Left lobe of liver (tissue), 2 donors: ENCODE data around the gene CYB561D2. TPM values are rescaled to one million over a fixed set of nuclear protein-coding genes. Genes with fewer than 3 reads are reported as not detected.

Experiments used
- ATAC-seq: fragments of 200-7000 bp; cut with Tn5 transposase; one replicate; pipeline ENCODE4 v1.9.1; 2020; ENCODE audit warnings: mild to moderate bottlenecking, moderate library complexity
- DNase-seq: peaks from one replicate; pipeline ENCODE4 v3.0.0-alpha.2; 2020; ENCODE audit warnings: low spot score
- total RNA-seq: library from RNA; stranded (reverse); gene quantifications from one replicate; pipeline ENCODE4 v1.2.1, GENCODE V29; 2021
- donor health status: DM: no; HTN: no; CAD: no; lungs with moderate emphysema.
- donor health status: DM: no; HTN: yes; CAD: no.

Gene CYB561D2
- total RNA-seq, 1 donor from 2014 or later: 17.9 TPM

DNA sequence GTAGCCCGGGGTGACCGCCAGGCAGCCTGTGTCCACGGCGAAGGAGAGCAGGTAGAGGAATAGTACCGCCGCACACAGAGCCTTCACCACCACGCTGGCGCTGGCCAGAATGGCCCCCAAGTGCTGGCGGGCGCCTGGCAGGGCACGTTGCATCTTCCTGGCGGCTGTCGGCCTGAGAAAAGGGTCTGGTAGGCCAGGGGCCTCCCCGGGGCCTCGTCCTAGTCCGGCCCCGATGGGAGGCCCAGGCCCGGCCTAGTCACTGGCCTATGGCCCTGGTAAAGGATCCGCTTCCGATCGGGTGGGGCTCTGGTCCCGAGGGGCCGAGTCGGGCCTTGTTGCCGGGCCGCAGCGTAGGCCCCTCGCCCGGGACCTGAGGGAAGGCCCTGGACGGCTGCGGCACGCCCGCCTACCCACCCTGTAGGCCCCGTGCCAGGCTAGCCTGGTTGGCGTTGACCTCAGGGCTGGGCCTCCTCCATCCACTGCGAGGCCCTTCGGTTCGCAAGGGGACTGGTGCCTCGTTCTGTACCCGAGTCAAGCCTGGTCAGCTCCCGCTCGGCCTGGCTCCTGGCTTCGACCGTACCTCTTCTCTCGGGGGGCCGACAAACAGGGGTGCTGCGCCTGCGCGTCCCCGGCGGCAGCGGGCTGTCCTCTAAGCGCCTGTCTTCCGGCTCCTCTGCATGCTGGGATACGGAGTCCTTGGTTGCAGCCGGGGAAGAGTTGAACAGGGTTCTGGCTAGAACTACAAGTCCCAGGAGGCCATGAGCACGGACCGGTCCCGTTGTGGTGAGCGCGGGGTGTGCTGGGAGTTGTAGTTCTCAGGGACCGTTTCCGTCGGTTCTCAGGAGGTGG, 8.5 kb downstream of the CYB561D2 start, which contains the start of gene TMEM115:
TMEM115 (minus strand) TSS at position 611 of the 849 bp plus-strand sequence; CDS start at position 153, 458 bp downstream.
- ATAC-seq (peak; percentile 93), DNase-seq (peak; percentile 98)

DNA sequence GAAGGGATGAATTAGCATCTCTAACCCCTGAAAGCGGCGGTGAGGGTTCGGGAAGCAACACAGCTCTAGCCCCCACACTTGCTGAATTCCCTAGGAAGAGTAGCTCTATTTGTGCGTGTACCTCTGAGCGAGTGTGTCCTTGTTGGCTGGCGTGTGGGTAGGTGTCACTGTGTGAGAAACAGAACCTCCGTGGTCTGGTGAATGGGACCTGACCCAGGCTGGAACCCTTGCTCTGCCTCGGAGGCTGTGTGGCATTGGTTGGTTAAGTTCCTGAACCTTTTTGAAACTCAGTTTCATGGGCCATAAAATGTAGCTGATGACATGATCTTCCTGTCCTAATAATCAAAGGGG, 9.1 kb downstream of the CYB561D2 start:
- DNase-seq (no peak), ATAC-seq (no peak)

DNA sequence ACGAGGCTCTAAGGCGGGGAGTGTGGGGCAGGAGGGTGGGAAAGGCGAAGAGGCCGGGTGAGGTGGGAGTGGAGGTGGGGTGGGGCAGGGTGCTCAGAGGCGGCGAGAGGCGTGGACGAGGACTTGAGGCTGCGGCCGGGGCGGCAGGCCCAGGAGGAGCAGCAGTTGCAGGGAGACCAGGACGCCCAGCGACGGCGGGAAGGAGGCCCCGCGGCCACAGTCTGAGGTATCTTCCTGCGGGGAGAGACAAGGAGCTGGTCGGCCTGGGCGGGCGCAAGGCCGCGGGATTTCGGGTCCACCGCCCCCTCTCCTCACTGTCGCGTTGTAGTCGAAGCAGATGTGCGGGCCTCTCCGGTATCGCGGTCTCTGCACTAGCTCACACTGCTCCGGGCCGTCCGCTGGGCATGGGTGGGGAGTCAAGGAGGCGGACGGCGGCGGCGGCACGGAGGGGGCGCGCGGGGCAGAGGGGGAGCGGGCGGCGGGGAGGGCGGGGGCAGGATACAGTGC, 14.0 kb downstream of the CYB561D2 start:
- DNase-seq: no peak
- ATAC-seq: peak; percentile 21

DNA sequence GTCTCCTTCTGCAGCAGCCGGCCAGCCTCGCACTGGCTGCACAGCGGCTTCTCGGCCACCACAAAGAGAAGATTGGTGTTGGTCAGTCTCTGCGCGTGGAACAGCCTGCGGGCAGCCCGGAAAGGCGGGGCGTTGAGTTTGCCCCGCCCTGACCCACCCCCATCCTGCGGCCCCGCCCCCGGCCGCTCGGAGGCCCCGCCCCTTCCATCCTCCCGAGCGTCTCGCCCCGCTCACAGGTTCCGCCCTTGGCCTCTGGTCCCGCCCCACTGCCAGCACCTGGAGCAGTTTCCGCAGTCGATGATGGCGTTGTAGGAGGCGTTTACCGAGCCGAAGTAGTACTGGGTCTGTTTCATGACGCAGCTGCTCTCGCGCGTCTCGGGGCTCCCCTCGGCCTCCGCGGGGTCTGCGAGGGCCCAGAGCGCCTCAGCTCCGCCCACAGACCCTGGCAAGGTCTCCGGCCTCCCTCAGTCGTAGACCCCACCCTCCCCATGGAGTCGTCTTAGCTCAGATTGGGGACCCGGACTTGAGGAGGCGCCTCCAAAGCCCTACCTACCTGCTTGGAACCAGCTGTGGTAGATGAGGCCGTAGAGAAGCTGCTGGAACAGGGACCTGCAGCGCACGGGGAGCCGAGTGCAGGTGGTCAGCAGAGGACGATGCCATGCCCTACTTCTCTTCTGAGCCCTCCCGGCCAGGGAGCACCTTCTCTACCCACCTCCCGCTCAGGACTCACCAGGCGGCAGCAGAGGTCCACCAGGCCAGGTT, 14.6 kb downstream of the CYB561D2 start:
- ATAC-seq (peak; percentile 88), DNase-seq (peak; percentile 89)

DNA sequence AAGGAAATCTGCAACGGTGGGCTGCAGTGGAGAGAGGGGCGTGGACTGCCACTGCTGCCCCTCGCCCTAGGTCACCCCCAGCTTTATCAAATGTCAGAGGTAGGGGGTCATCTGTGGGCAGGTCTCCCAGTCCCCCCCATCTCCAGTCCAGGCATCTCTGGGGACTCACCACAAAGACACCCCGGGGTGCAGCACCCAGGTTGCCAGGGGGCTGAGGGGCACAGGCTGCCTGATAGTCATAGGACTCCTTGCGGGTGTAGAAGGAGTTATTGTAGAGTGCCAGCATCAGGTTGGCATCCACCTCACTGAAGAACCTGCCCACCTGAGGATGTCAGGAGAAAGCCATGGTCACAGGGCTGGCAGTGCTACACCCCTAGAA, 15.2 kb downstream of the CYB561D2 start:
- no peak for DNase-seq
- ATAC-seq: no peak

DNA sequence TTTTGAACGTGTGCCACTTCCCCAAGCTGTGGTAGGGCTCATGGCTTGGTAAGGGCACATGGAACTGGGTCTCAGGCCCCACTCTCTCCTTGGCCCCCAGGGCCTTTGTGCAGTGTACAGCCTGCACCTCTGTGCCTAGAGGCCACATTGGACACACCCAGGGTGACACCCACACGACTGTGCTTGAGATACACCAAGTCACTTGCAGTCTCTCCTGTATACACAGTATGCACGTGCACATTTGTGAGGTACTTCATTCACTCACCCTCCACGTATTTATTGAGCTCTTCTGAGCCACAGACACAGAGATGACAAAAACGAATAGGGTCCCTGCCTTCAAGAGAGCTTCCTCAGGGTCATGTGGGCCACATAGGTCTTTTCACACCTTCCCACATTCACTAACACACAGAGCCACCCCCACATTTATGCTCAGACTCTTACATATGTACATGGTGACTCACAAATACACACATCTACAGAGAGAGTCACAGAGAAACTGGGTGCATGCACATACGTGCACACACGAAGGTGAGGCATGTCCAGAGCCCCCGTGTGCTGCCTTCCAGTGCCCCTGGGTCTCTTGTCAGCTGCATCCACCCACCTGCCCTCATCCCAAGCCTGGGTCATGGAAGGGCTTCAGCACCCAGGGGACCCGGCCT, 18.5 kb downstream of the CYB561D2 start:
- DNase-seq (no peak), ATAC-seq (no peak)

DNA sequence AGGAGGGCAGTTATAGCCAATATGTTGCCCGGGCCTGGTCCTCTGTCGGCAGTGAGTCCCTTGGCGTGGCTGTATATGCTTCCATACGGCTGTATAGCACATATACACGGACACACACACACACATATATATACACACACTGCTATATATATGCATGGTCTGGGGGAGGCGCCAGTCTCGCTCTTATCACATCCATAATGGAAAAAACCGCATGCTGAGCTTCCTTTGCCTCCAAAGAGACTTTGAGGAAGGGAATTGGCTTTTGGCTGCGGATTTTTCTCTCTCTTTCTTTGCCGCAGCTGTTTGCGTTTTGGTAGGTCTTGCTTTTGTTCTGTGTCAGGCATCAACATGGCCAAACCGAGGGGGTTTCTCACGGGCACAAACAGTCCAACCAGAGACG, 19.9 kb downstream of the CYB561D2 start:
- ATAC-seq (no peak), DNase-seq (no peak)

DNA sequence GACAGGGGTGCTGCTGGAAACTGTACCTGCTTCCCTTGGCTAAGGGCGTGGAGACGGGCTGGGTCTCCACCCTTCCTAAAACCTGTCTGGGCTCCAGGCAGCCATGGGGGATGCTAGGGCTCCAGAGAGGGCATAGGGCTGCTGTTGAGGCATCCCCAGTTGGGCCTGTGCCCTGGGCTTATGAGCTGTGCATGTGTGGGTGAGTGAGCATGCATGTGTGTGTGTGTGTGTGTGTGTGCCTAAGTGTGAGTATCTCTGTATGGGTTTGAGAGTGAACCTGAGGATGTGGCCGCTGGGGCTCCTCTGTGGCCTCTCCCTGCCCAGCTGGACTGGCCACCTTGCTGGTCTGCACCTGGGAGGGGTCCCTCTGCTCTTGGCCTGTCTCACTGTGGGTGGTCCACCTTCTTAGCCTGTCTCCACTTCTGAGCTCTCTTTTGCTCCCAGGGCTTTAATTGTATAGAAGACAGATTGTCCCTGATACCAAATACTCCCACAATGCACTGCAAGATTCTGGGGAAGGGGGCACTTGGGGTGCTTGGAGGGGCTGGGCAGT, 20.5 kb downstream of the CYB561D2 start:
- ATAC-seq (no peak), DNase-seq (no peak)

DNA sequence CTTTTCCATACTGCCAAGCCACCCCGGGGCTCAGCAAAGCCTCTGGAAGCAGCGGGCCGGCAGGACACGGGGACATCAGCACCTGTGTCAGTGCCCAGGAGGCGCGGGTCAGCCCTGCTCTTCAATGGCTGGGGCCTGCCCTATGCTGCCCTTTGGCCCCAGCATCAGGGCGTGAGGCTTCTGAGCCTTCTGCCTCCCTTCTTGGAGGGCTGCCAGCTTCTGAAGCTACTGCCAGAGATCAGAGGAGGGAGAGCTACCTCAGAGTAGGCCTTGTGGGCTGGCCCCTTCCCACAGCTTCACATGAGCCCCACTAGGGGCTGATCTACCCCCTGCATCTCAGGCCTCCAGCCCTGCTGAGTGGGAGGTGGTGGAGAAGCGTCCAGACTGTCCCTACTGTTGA, 21.7 kb downstream of the CYB561D2 start:
- no peak for DNase-seq
- ATAC-seq: peak; percentile 16

DNA sequence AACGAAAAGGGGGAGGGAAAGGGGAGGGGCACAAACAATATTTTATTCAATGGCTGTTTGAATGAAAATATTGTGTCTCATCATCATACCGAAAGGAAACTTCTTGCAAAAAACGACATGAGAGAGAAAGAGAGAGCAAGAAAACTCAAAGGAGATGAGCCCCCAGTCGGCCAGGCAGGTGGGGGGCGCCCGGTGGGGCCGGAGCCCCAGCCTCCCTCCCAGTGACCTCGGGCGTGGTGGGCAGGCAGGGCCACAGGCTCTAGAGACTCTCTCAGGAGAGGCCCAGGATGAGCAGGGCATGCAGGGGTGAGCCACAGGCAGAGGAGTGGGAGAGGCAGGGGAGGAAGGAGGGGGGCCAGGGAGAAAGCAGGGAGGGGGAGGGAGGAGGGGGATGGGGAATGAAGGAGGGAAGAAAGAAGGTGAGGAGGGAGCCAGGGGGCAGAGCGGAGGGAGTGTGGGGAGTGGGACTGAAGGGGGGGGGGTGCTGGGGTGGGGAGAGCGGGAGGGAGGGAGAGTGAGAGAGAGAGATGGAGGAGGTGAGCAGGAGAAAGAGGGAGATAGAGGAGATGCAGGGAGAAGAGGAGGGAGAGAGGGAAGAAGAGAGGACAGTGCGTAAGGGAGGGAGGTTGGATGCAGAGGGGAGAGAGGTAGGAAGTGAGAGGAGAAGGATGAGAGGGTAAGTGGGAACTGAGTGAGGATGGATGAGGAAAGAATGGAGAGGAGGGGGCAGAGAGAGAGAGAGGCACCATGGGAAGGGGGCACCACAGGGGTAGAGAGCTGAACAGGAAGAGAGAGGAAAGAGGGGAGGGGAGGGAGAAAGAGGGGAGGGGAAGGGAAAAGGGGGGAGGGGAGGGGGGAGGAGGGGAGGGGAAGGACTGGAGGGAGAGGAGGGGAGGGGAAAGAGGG, 22.7 kb downstream of the CYB561D2 start:
- no peak for ATAC-seq
- DNase-seq: no peak

DNA sequence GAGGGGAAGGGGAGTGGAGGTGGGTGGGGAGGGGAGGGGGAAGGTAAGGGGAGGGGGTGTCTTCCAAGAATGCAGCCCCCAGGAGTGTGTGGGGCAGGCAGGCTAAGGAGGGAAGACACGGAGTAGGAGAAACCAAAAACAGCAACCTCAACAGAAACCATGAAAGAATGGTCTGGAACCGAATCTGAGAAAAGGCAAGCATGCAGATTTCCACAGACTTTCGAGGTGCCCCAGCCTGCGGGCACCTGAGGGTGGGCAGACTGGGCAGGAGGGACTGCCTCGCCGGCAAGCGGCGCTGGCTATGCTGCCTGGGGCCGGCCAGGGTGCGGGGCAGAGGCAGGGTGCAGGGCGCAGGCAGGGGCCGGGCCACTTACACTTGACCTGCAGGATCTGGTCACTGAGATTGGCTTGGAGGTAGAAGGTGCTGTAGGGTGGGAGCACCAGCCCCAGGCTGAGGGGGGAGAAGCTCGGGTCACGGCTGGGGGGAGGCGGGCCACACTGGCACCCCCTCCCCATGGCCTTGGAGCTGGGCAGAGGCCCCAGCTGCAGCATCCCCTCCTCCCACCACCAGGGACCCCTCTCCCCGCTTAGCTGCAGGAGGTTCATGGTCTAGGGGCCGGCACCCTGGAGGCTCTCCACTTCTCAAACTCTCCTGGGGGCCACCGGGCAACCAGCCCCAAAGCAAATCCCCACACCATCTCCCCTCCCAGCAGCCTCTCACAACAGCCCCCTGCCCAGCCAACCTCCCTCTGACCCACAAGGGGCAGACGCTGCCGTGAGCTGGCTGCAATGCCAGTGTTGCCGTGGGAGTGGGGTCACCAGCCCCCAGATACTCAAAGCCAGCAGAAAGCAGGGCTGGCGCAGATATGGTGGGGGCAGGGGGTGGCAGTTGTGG, 23.9 kb downstream of the CYB561D2 start:
- ATAC-seq (no peak), DNase-seq (no peak)

DNA sequence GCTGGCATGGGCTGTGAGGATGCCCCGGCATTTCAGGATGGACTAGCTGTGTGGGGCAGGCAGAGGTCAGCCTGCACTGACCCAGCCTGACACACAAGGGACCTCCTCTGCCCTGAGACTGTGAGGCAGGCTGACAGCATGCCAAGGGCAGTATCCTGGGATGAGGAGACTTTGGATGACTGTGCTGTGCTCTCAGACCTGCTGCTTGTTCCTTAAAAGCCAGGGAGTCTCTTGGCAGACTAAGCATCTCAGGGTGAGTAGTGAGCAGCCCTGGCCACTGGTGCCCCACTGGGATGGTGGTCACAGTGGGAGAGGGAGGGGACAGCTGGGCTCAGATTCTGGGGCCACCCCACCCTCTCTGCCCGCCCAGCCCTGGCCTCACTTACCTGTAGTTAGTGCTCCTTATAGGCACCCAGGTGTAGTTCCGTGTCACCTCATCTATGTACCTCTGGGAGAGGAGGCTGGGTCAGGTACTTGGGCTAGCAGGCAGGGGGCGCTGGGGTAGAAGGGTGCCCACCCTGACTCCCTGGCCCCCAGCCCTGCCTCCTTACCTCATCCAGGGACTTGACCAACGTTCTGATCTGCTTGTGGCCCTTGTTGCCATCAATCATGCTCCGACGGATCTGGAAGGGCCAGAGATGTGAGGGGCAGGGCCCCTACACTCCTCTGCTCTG, 24.7 kb downstream of the CYB561D2 start:
- ATAC-seq: peak; percentile 15
- no peak for DNase-seq

DNA sequence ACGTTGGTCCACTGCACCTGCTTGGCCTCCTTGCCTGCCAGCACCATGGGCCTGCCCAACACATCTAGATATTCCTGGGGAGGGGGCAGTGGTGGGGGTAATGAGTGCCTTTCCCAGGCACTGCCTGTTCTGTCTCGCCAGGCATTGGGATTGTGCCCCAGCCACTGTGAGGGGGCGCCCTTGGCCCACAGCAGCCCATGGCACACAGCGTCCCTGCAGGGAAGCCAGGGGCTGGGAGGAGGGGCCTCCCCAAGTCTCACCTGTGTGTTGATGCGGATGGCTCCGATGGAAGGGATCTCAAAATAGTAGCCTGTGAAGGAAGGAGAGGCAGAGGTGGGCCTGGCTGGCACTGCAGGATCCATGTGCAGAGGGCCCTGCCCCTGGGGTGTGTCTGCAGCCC, 27.4 kb downstream of the CYB561D2 start:
- DNase-seq (no peak), ATAC-seq (no peak)

DNA sequence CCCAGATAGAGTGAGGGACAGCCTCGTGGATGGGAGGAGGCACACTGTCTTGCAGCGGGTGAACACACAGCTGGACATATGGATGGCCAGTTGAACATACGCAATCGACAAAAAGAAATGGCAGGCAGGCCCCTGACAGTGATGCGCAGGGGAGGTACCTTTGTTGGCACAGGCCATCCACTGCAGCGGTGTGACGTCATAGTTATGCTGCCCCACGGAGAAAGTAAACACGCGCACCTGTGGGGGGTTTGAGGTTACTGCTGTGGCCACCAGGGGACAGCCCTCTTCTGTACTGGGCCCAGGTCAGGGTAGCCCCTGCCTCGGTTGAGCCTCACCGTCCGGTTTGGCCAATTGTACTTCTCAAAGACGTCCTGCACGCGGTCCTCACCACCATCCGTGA, 28.1 kb downstream of the CYB561D2 start:
- ATAC-seq: no peak
- DNase-seq: no peak

DNA sequence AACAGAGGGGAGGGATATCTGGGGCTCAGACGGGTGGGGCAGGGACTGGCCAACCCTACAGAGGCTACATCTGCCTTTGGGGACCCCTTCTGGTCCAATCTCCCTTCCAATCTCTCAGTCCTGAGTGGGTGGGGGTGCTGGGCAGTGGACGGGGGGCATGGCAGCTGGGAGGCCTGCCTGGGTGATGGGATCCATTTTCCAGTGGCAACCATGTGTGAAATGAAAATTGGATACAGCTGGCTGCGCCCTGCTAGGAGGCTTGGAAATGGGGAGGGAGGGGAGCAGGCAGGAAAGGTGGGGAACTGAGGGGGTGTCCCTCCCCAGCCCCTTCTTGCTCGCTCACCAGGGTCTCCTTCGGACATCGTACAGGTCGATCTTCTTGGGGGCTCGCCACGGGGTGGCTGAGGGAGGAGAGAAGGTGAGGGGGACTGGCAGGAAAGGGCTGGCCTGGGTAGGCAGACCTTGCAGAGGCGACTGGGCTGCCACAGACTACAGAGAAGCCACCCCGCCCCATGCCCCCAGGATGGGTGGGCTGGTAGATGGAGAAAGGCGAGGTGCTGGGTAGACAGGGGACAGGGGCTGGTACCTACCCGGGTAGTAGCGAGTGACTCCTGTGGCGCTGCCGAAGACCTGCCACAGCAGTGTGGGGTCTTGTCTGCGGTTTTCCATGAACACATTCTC, 29.9 kb downstream of the CYB561D2 start:
- no peak for DNase-seq
- no peak for ATAC-seq

DNA sequence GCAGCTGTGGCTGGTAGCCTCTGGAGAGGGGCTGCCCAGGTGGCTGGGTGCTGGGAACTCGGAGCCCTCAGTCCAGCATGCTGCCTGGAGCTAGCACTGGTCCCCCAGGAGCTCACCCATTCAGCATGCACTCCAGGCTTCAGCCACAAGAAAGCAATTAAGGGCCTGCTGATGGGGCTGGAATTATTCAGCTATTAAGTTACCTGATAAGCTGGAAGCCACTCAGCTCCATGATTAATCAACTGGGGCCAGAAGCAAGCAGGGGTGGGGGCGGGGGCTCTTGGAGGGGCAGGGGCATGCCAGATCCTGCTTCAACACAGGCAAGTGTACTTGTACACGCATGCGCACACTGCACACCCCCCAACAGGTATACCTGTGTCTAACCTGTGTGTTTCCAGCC, 30.7 kb downstream of the CYB561D2 start:
- DNase-seq: no peak

DNA sequence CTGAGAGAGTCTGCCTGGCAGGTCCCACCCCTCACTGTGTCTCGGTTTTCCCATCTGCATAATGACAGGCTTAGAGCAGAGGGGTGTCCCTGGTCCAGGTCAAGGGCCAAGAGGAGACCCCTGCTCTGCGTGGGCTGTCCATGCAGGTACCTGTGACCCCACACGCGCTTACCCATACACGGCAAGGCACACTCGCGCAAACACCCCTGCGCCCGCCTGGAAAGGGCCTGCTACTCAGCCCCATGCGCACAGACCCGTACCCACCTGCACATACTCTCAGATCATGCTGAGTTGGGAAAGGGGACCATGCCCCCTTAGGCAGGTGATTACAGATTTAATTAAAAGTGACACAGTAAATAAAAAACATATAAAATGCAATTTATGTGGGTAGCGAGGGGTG, 32.1 kb downstream of the CYB561D2 start:
- no peak for ATAC-seq
- no peak for DNase-seq

More for the DNA sequence above, 30.7 kb downstream of the CYB561D2 start:
- ATAC-seq: no peak

DNA sequence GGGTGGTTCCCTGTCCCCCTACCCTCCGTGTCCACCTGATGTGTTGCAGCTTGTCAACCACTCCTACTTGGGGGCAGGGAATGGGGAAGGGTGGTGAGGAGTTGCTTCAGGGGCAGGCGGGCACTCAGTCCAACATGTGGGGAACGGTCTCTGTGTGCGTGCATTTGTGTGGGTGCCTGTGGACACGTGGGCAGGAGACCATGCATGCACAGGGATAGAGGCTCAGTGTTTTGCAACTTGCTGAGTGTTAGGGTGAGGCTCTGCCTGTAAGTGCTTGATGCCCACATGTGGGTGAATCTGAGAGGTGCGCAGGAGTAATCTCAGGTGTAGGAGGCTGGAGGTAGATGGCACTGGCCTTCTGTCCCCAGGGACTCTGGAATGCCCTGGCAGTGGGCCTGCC, 33.1 kb downstream of the CYB561D2 start:
- no peak for DNase-seq
- ATAC-seq: no peak
